Epithelial cell of esophagus (primary cell): ENCODE measurements around the gene ADRM1.

Source experiments
- DNase-seq: peaks from one replicate; pipeline ENCODE4 v3.0.0; 2010; ENCODE audit warnings: low read depth
- H3K4me3 ChIP-seq: 2 replicates; pipeline ENCODE4 v1.5.1; 2011; ENCODE audit warnings: mild to moderate bottlenecking, low read length, control low read depth
- CTCF ChIP-seq: IDR thresholded peaks from 2 replicates; pipeline ENCODE4 v1.5.1; 2011; ENCODE audit warnings: low read depth, mild to moderate bottlenecking, low read length, control low read depth, inconsistent platforms; ENCODE audit not compliant: insufficient read depth; ENCODE audit errors: missing control alignments

The ADRM1 gene

GRCh38 chr20:62262064-62262463, 40.7 kb upstream of the ADRM1 start:
- DNase-seq, result no peak
- no peak overlapping the region for H3K4me3 ChIP-seq
- TF ChIP-seq CTCF, result no peak

GRCh38 chr20:62263396-62263795, 39.4 kb upstream of the ADRM1 start:
- no peak overlapping the region for H3K4me3 ChIP-seq
- no peak for DNase-seq
- TF ChIP-seq CTCF, result no peak

GRCh38 chr20:62265365-62265764, 37.4 kb upstream of the ADRM1 start:
- TF ChIP-seq CTCF, result no peak
- H3K4me3 ChIP-seq, result no peak overlapping the region
- DNase-seq, result no peak

- peak; percentile 30 for DNase-seq
- no peak overlapping the region for H3K4me3 ChIP-seq
- no peak for TF ChIP-seq CTCF
These were observed 36.5 kb upstream of the ADRM1 start for GRCh38 chr20:62266340-62266739.

GRCh38 chr20:62266851-62267250, 35.9 kb upstream of the ADRM1 start:
- no peak overlapping the region for H3K4me3 ChIP-seq
- TF ChIP-seq CTCF, result no peak

GRCh38 chr20:62267543-62267942, 35.3 kb upstream of the ADRM1 start:
- H3K4me3 ChIP-seq, result no peak overlapping the region
- peak; percentile 61 for DNase-seq
- TF ChIP-seq CTCF, result no peak

More at GRCh38 chr20:62266851-62267250, 35.9 kb upstream of the ADRM1 start:
- no peak for DNase-seq

- no peak for TF ChIP-seq CTCF
- H3K4me3 ChIP-seq, result no peak overlapping the region
- DNase-seq, result no peak
These were observed 34.4 kb upstream of the ADRM1 start for GRCh38 chr20:62268228-62268900.
